Measurements from ENCODE around the gene SRRM5.

- TF ChIP-seq POLR2A (IDR thresholded peaks at IDR 0.05; ENCODE audit: low read length) (no peak), GATA1 (IDR thresholded peaks at IDR 0.05; ENCODE audit: low read depth, low read length) (no peak)
Observed at GRCh38 chr19:43638995-43639518, 27.2 kb downstream of the SRRM5 start.
